Putamen (tissue), 1 donor: Measurements from ENCODE around the gene EP400.
"Not testable (repeated sequence)": the region's sequence is repeated elsewhere in the genome, so short reads cannot be mapped to it uniquely, and the experiment has no call there.

ENCODE experiments used
- DNase-seq: peaks from one replicate; pipeline ENCODE4 v3.0.0-alpha.2; 2016; ENCODE audit warnings: low spot score

Gene EP400

DNA sequence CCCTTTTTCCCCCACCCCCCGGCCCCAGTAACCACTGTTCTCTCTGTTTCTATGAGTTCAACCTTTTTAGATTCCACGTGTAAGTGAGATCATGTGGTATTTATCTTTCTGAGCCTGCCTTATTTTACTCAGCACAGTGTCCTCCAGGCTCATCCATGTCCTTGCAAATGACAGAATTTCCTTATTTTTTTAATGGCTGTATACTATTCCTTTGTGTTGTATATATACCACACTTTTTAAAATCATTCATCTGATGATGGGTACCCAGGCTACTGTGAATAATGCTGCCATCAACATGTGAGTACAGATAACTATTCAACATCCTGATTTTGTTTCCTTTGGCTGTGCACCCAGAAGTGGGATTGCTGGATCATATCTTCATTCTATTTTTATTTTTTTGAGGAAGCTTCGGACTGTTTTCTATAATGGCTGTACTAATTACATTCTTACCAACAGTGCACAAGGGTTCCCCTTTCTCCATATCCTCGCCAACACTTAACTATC is 139.7 kb downstream of the EP400 start:
- no peak for DNase-seq

DNA sequence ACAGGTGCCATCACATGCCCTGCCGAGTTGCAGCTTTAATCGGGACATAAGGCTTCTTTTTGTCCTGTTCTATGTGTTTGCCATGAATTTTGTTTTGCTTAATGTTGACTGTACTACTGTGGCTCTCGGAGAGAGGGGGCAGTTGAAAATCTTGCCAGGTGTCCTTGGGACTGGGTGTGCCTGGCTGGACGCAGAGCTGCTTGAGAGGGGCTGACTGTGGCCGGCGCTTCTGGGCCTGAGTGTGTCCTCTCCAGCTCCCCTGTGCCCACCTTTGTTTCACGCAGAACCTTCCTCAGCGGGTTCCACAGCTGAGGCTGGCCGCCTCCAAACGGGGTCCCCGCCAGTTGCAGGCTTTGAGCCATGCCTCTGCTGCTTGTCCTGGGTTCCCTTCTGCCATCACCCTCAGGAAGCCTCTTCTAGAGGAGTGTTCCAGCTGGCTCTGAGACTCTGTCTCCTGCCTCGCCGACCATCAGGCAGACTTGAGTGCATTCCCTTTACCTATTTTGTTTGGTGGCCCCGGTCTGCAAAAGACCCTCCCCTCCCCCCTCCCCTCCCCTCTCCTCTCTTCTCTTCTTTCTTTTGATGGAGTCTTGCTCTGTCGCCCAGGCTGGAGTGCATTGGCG is 144.6 kb downstream of the EP400 start:
- DNase-seq: no peak

DNA sequence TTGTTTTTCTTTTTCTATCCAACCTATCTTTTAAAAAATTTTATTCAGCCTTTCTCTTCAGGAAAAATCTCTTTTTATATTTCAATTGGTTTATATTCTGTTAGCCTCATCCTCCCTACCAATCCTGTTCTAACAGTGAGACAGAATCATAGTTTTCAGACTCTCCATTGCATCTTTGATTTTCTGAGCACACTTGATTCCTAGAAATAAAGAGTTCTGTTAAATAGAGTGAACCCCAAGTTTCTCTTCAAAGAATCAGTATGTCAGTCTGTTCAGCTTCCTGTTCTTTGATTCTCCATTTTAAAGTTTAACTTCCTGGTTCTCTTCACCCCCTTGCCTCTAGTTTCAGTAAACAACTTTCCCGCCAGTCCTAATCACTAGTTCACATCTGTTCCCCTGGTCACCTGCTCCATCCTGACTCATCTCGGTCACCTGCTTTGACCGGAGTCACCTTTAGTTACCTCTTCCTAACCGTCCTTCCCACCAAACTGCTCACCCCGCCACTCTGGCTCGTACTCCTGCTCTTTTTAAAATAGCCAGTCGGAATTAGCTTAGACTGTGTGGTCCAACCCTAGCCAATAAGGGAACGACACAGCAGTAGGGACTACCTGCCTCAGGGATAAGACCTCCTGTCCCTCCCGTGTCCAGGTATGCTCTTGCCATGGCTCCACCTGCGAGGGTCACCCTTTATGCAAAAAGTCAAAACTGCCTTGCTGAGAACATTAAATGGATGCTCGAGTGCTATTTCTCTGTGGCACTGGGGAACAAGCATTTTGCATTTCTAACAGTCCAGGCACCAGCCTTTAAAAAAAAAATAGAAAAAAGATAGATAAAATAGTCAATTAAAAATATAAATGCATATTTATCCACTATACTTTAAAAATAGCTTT is 146.0 kb downstream of the EP400 start:
- no peak for DNase-seq

- DNase-seq: no peak
Measured at GRCh38 chr12:132099739-132100138, 150.0 kb downstream of the EP400 start.

DNA sequence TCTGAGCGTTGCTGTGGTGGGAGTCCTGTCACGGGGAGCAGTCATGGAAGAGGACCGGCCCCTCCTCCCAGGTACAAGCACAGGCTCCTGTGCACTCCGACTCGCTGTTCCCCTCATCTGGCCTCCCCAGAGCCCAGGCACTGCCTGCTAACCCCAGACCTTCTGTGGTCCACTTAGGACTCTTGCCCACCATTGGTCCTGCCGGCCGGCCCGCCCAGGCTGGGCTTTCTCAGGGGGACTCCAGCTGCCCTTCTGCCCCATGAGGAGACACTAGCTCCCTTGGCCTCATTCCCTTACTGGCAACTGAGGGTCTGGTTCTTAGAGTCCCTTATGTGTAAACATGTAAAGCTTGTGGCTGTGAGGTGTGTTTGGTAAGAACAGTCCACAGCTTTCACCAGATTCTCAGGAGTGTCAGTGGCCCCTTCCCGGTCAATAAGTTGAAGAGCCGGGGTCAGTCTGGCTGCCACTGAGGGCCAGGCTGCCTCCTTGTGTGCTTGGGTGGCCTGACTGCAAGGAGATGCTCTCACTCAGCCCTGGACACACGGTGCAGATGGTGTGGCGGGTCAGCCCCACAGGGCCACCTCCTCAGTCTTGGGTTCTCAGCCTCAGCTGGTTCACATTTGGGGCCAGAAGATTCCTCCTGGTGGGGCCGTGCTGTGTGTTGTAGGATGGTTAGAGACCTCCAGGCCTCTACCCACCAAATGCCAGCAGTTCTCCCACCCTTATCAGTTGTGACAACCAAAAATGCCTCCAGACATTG is 150.7 kb downstream of the EP400 start:
- no peak for DNase-seq

DNA sequence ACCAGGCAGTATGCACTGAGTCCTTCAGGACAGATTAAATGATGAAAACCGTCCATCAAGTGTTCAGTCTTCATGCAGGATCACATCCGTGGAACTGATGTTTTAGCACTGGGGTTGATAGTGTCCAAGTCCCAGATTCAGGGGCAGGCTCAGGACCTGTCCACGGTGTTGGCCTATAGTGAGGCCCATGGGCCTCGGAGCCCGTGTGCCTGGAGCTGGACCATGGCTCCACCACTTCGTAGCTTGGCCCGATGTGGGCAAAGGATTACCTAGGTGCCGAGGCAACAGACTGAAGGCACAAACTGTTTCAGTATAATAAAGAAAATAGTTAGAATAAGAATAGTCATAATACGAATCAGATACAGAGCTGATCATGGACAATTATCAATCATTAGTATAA is 152.6 kb downstream of the EP400 start:
- DNase-seq: no peak

- not testable (repeated sequence) for DNase-seq
Measured at GRCh38 chr12:132103072-132103471, 153.3 kb downstream of the EP400 start.

GRCh38 chr12:132103542-132104308 is 154.0 kb downstream of the EP400 start:
- DNase-seq: no peak

GRCh38 chr12:132105467-132105866 is 155.7 kb downstream of the EP400 start:
- DNase-seq: no peak

GRCh38 chr12:132106921-132107320 is 157.2 kb downstream of the EP400 start:
- DNase-seq: no peak

GRCh38 chr12:132108211-132108832 is 158.6 kb downstream of the EP400 start:
- DNase-seq: no peak

- DNase-seq: no peak
Measured at GRCh38 chr12:132109741-132110140, 160.0 kb downstream of the EP400 start.

DNA sequence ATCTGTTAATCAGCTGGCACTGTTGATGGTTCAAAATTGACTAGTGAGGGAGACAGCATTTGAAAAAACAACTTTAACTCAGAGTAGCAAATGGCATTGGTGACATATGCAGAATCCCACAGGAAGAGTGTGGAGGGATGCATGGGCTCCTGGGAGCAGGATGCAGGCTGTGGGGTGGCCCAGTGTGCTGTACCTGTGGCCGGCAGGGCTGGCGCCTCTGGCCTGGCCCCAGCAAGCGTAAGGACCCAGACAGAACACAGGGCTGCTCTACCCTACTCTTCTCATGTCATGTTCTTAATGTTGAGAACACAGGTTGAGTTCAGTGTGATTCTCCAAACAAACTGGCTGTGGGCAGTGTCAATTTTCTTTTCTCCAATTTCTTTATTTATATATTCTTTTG is 160.9 kb downstream of the EP400 start:
- DNase-seq: no peak

DNA sequence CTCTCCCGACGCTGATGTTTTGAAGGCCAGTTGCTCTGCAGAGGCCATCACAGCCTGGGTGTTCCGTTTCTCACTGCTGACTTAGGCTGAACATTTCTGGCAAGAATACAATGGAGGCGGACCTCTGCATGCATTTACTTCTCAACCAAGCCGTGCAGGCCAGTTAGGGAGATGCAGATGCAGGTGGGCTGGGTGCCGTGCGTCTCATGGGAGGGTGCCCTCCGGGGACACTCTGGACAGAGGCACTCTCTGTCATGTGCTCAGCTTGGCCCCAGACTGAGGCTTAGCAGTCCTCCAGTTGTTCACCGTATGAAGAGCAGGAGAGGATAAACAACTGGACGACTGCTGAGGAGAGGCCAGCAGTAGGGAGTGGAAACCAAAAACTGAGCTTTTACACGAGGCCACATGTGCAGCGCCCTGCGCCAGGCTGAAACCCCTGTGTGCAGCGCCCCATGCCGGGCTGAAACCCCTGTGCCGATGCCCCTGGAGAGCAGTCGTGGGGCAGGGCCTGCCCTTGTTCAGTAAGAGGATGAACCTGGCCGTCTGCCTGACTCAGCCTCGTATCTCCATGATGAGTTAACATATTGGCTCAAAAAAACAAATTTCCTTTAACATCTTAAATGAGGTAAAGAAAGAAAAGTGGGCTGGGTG is 162.0 kb downstream of the EP400 start:
- no peak for DNase-seq

- no peak for DNase-seq
Measured at GRCh38 chr12:132114667-132115066, 164.9 kb downstream of the EP400 start.

- no peak for DNase-seq
Measured at GRCh38 chr12:132115500-132115899, 165.8 kb downstream of the EP400 start.

GRCh38 chr12:132116709-132117557 is 167.2 kb downstream of the EP400 start:
- DNase-seq: no peak

DNA sequence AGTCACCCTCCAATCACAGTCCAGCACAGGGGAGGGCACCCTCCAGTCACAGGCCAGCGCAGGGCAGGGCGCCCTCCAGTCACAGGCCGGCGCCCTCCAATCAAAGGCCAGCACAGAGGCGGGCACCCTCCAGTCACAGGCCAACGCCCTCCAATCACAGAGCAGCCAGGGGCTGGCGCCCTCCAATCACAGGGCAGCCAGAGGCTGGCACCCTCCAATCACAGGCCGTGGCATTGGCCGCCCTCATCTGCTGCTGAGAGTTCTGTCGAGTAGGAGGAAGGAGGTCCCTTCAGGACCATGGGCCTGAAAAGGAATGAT is 167.8 kb downstream of the EP400 start:
- no peak for DNase-seq

DNA sequence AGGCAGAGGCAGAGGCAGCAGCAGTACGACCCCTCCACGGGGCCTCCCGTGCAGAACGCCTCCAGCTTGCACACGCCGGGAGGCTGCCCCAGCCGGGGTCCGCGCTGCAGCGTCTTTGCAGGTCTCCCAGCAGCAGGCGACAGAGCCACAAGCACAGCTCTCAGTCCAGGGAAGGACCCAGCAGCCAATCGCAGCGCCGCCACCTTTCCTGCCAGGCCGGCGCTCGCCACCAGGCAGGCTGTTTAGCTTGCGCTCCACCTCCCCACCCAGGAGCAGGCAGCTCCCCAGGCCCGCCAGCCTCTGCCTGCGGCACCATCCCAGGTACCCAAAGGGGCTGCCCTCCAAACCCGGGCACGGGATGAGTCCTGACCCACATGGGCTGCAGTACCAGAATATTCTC is 169.1 kb downstream of the EP400 start:
- DNase-seq: no peak

DNA sequence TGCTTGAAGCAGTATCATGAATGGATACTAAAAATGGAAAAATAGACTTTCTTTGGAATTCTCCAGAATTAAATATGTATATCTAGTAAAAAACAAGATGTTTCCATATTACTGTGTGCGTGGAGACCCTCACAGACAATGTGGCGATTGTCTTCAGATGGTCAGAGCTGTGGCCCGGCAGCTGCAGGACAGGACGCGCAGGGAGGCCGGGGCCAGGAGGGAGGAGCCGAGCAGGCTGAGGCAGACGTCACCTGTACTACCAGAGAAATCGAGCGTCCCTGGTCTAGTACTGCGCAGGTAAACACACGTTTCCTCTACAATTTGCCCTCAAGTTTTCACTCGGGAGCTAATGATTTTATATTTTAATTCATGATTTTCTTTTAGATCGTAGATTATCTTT is 171.5 kb downstream of the EP400 start:
- no peak for DNase-seq
